ENCODE results near the gene SP140L. TPM values are rescaled to one million over a fixed set of nuclear protein-coding genes. Genes with fewer than 3 reads are reported as not detected.

SP140L gene
- polyA plus RNA-seq, 1 of the 3 experiments (the other 2 are of a cell fraction), result 13.5 TPM

GRCh38 chr2:230321031-230321430 lies 6.0 kb upstream of the SP140L start:
- no peak for DNase-seq
- H3K36me3 ChIP-seq (replicated peaks in 1 of 2; ENCODE audit: control insufficient read depth in 1 of 2, insufficient read depth in 2 of 2, low read length in 1 of 2), result no peaks in the 10 kb centered on the region
- H3K27me3 ChIP-seq (ENCODE audit: insufficient read depth), result no peaks in the 10 kb centered on the region
- no peaks in the 10 kb centered on the region for H4K20me1 ChIP-seq (ENCODE audit: insufficient read depth)
- H3K9me3 ChIP-seq, result no peaks in the 10 kb centered on the region
- no peak overlapping the region for H2AFZ ChIP-seq (ENCODE audit: low read depth)
- POLR2A ChIA-PET, result no interaction called here
- TF ChIP-seq EP300 (IDR thresholded peaks at IDR 0.05; ENCODE audit: borderline replicate concordance in 1 of 2, low read depth in 1 of 2, low read length in 1 of 2), result no peak
- no peak overlapping the region for H3K4me2 ChIP-seq
- H3K9ac ChIP-seq, result no peak overlapping the region
- H3K9me2 ChIP-seq, result no peaks in the 10 kb centered on the region
- no peaks in the 10 kb centered on the region for H3K79me2 ChIP-seq (ENCODE audit: insufficient read depth)
- WGBS (ENCODE audit: low lambda C conversion rate), result 0% methylated on average over 2 of the region's 2 CpGs
- H3K4me3 ChIP-seq (ENCODE audit: low read depth in 2 of 2, low read length in 1 of 2), result no peak overlapping the region
- peaks cover 3% of the 10 kb centered on the region for H3F3A ChIP-seq (replicated peaks; ENCODE audit: insufficient read depth)
- H3K4me1 ChIP-seq (ENCODE audit: control insufficient read depth in 1 of 2, insufficient read depth in 2 of 2, low read depth in 1 of 2, low read length in 1 of 2), result no peaks in the 10 kb centered on the region
- H3K27ac ChIP-seq (ENCODE audit: low read depth in 2 of 2, low read length in 1 of 2), result no peak overlapping the region
- CTCF ChIA-PET, result interaction anchor here (0.6 kb wide), 1 partner anchor 1162 kb away, joined by 3 read pairs; no protein-coding TSS in a partner anchor

GRCh38 chr2:230322561-230323384 lies 4.2 kb upstream of the SP140L start:
- Histone ChIP-seq H3F3A (replicated peaks; ENCODE audit: insufficient read depth) (peaks cover 3% of the 10 kb centered on the region), H3K9ac (no peak overlapping the region), H3K9me3 (no peaks in the 10 kb centered on the region), H3K4me3 (ENCODE audit: low read depth in 2 of 2, low read length in 1 of 2) (no peak overlapping the region; a peak in 1 of 4 replicates), H4K20me1 (ENCODE audit: insufficient read depth) (no peaks in the 10 kb centered on the region), H3K4me1 (ENCODE audit: control insufficient read depth in 1 of 2, insufficient read depth in 2 of 2, low read depth in 1 of 2, low read length in 1 of 2) (no peaks in the 10 kb centered on the region), H3K36me3 (replicated peaks in 1 of 2; ENCODE audit: control insufficient read depth in 1 of 2, insufficient read depth in 2 of 2, low read length in 1 of 2) (no peaks in the 10 kb centered on the region), H3K79me2 (ENCODE audit: insufficient read depth) (peaks cover 8% of the 10 kb centered on the region), H3K4me2 (no peak overlapping the region), H3K27me3 (ENCODE audit: insufficient read depth) (no peaks in the 10 kb centered on the region), H3K27ac (ENCODE audit: low read depth in 2 of 2, low read length in 1 of 2) (no peak overlapping the region), H2AFZ (ENCODE audit: low read depth) (no peak overlapping the region), H3K9me2 (no peaks in the 10 kb centered on the region)
- CTCF ChIA-PET, result interaction anchor here (0.9 to 2.3 kb wide), 5 partner anchors 9 to 468 kb away, joined by 3 to 12 read pairs (median 4); no protein-coding TSS in a partner anchor
- no peak for DNase-seq
- WGBS (ENCODE audit: low lambda C conversion rate), result 19% methylated on average over 9 of the region's 12 CpGs
- POLR2A ChIA-PET, result no interaction called here
- TF ChIP-seq FOSL2 (IDR thresholded peaks at IDR 0.05; ENCODE audit: borderline replicate concordance, low read depth) (no peak), RCOR1 (IDR thresholded peaks at IDR 0.05; ENCODE audit: low read length) (no peak), PBX3 (IDR thresholded peaks at IDR 0.05) (no peak)

GRCh38 chr2:230323385-230324106 lies 3.4 kb upstream of the SP140L start:
- Histone ChIP-seq H3K79me2 (ENCODE audit: insufficient read depth) (peaks cover 15% of the 10 kb centered on the region), H3K9me3 (no peaks in the 10 kb centered on the region), H3K4me2 (no peak overlapping the region), H4K20me1 (ENCODE audit: insufficient read depth) (no peaks in the 10 kb centered on the region), H3K36me3 (replicated peaks in 1 of 2; ENCODE audit: control insufficient read depth in 1 of 2, insufficient read depth in 2 of 2, low read length in 1 of 2) (no peaks in the 10 kb centered on the region), H3K9me2 (no peaks in the 10 kb centered on the region), H3F3A (replicated peaks; ENCODE audit: insufficient read depth) (peaks cover 3% of the 10 kb centered on the region), H3K9ac (no peak overlapping the region), H3K4me1 (ENCODE audit: control insufficient read depth in 1 of 2, insufficient read depth in 2 of 2, low read depth in 1 of 2, low read length in 1 of 2) (peaks cover 0 to 2% of the 10 kb centered on the region in 2 experiments; a peak in 1 of 4 replicates), H2AFZ (ENCODE audit: low read depth) (0 out of 2 replicates have a peak overlapping the region, but pooled peaks have one; percentile 56), H3K27ac (ENCODE audit: low read depth in 2 of 2, low read length in 1 of 2) (no peak overlapping the region), H3K4me3 (ENCODE audit: low read depth in 2 of 2, low read length in 1 of 2) (no peak overlapping the region; a peak in 1 of 4 replicates), H3K27me3 (ENCODE audit: insufficient read depth) (no peaks in the 10 kb centered on the region)
- peak; percentile 39; the same call in 1 of the 2 replicates for TF ChIP-seq SMC3 (IDR thresholded peaks at IDR 0.05; ENCODE audit: low read depth, low read length)
- TF ChIP-seq RAD21 (IDR thresholded peaks at IDR 0.05; ENCODE audit: low read length), result peak; percentile 36
- no peak for TF ChIP-seq TEAD4 (IDR thresholded peaks at IDR 0.05; ENCODE audit: borderline replicate concordance, insufficient read depth)
- no peak for TF ChIP-seq SIN3A (IDR thresholded peaks at IDR 0.05; ENCODE audit: borderline replicate concordance, low read depth, low read length)
- TF ChIP-seq CTCF (IDR thresholded peaks at IDR 0.05), result peak; percentile 58; the same call in 1 of the 2 replicates
- POLR2A ChIA-PET, result no interaction called here
- CTCF ChIA-PET, result interaction anchor here (0.9 to 2.3 kb wide), 3 partner anchors 9 to 289 kb away, joined by 3 to 12 read pairs (median 4); no protein-coding TSS in a partner anchor
- peak; percentile 79 for DNase-seq
- 56% methylated on average over 6 of the region's 18 CpGs for WGBS (ENCODE audit: low lambda C conversion rate)

Data from SK-N-SH (cell line).